ENCODE results near the gene ASAP2. TPM values are rescaled to one million over a fixed set of nuclear protein-coding genes. Genes with fewer than 3 reads are reported as not detected.

The ASAP2 gene
- total RNA-seq, 1 experiment from 2014 or later = 34.8 TPM

- DNase-seq (ENCODE audit: low spot score) = peak; percentile 65
Observed at GRCh38 chr2:9422321-9423099, 215.9 kb downstream of the ASAP2 start.

- peak; percentile 98 for DNase-seq (ENCODE audit: low spot score)
Observed at GRCh38 chr2:9423100-9423921, 216.7 kb downstream of the ASAP2 start, which contains the start of the genes CPSF3 and ITGB1BP1. Gene CPSF3 (plus strand): TSS chr2:9423654. CDS start chr2:9423774, 120 bp downstream. Gene ITGB1BP1 (minus strand): TSS chr2:9423528. CDS start chr2:9418697, 4,831 bp downstream.

GRCh38 chr2:9423922-9424272 lies 217.3 kb downstream of the ASAP2 start:
- peak; percentile 39 for DNase-seq (ENCODE audit: low spot score)

- DNase-seq (ENCODE audit: low spot score) = no peak
Observed at GRCh38 chr2:9424447-9425164, 218.0 kb downstream of the ASAP2 start.

GRCh38 chr2:9428965-9429577 lies 222.5 kb downstream of the ASAP2 start:
- DNase-seq (ENCODE audit: low spot score) = no peak

GRCh38 chr2:9430316-9431293 lies 224.0 kb downstream of the ASAP2 start:
- no peak for DNase-seq (ENCODE audit: low spot score)

- no peak for DNase-seq (ENCODE audit: low spot score)
Observed at GRCh38 chr2:9434489-9434888, 227.9 kb downstream of the ASAP2 start.

- DNase-seq (ENCODE audit: low spot score) = no peak
Observed at GRCh38 chr2:9439536-9439935, 232.9 kb downstream of the ASAP2 start.

- DNase-seq (ENCODE audit: low spot score) = no peak
Observed at GRCh38 chr2:9440058-9440727, 233.6 kb downstream of the ASAP2 start.

- no peak for DNase-seq (ENCODE audit: low spot score)
Observed at GRCh38 chr2:9441556-9441955, 234.9 kb downstream of the ASAP2 start.

GRCh38 chr2:9443526-9443925 lies 236.9 kb downstream of the ASAP2 start:
- DNase-seq (ENCODE audit: low spot score) = no peak

- DNase-seq (ENCODE audit: low spot score) = no peak
Observed at GRCh38 chr2:9445089-9445488, 238.5 kb downstream of the ASAP2 start.

- no peak for DNase-seq (ENCODE audit: low spot score)
Observed at GRCh38 chr2:9451231-9451630, 244.6 kb downstream of the ASAP2 start.

Other genes starting within 250 kb of the ASAP2 start
- gene MBOAT2, start 203.1 kb upstream of the ASAP2 start, total RNA-seq (2014; rRNA removed; shearing (Covaris generic)) = 1.2 and 2.0 TPM in 2 replicates
- 27.4 and 33.5 TPM in 2 replicates for gene ITGB1BP1, start 216.7 kb downstream of the ASAP2 start, total RNA-seq (2014; rRNA removed; shearing (Covaris generic))
- gene CPSF3, start 216.8 kb downstream of the ASAP2 start, total RNA-seq (2014; rRNA removed; shearing (Covaris generic)) = 31.7 and 43.9 TPM in 2 replicates